ENCODE measurements around the gene KCNB1.

KCNB1 gene

GRCh38 chr20:49501917-49502316, 19.4 kb upstream of the KCNB1 start:
- DNase-seq (ENCODE audit: low read depth): peak; percentile 47

GRCh38 chr20:49497398-49497669, 14.9 kb upstream of the KCNB1 start:
- DNase-seq (ENCODE audit: low read depth): no peak
- TF ChIP-seq MAX (IDR thresholded peaks at IDR 0.05; ENCODE audit: low read depth, low read length): no peak
- TF ChIP-seq MYC (IDR thresholded peaks at IDR 0.05; ENCODE audit: low read depth, low read length): no peak
- TF ChIP-seq POLR2A (IDR thresholded peaks at IDR 0.05; ENCODE audit: extremely low read depth, insufficient read length): no peak
- TF ChIP-seq CTCF (IDR thresholded peaks at IDR 0.05; ENCODE audit: low read depth, low read length): no peak
- H3K4me3 ChIP-seq (ENCODE audit: low read depth, low read length): no peak overlapping the region

More at GRCh38 chr20:49501917-49502316, 19.4 kb upstream of the KCNB1 start:
- H3K4me3 ChIP-seq (ENCODE audit: low read depth, low read length): no peak overlapping the region
- no peak for TF ChIP-seq MAX (IDR thresholded peaks at IDR 0.05; ENCODE audit: low read depth, low read length)
- TF ChIP-seq POLR2A (IDR thresholded peaks at IDR 0.05; ENCODE audit: extremely low read depth, insufficient read length): no peak
- TF ChIP-seq CTCF (IDR thresholded peaks at IDR 0.05; ENCODE audit: low read depth, low read length): no peak
- no peak for TF ChIP-seq MYC (IDR thresholded peaks at IDR 0.05; ENCODE audit: low read depth, low read length)

GRCh38 chr20:49496553-49497397, 14.3 kb upstream of the KCNB1 start:
- DNase-seq (ENCODE audit: low read depth): no peak
- TF ChIP-seq CTCF (IDR thresholded peaks at IDR 0.05; ENCODE audit: low read depth, low read length) (no peak), POLR2A (IDR thresholded peaks at IDR 0.05; ENCODE audit: extremely low read depth, insufficient read length) (no peak), MAX (IDR thresholded peaks at IDR 0.05; ENCODE audit: low read depth, low read length) (no peak), MYC (IDR thresholded peaks at IDR 0.05; ENCODE audit: low read depth, low read length) (no peak)
- H3K4me3 ChIP-seq (ENCODE audit: low read depth, low read length): no peak overlapping the region

GRCh38 chr20:49496043-49496442, 13.6 kb upstream of the KCNB1 start:
- no peak for DNase-seq (ENCODE audit: low read depth)
- no peak overlapping the region for H3K4me3 ChIP-seq (ENCODE audit: low read depth, low read length)
- TF ChIP-seq CTCF (IDR thresholded peaks at IDR 0.05; ENCODE audit: low read depth, low read length): no peak
- no peak for TF ChIP-seq MAX (IDR thresholded peaks at IDR 0.05; ENCODE audit: low read depth, low read length)
- no peak for TF ChIP-seq POLR2A (IDR thresholded peaks at IDR 0.05; ENCODE audit: extremely low read depth, insufficient read length)
- TF ChIP-seq MYC (IDR thresholded peaks at IDR 0.05; ENCODE audit: low read depth, low read length): no peak

GRCh38 chr20:49490689-49491088, 8.2 kb upstream of the KCNB1 start:
- no peak for DNase-seq (ENCODE audit: low read depth)
- H3K4me3 ChIP-seq (ENCODE audit: low read depth, low read length): no peak overlapping the region
- no peak for TF ChIP-seq MAX (IDR thresholded peaks at IDR 0.05; ENCODE audit: low read depth, low read length)
- no peak for TF ChIP-seq POLR2A (IDR thresholded peaks at IDR 0.05; ENCODE audit: extremely low read depth, insufficient read length)
- TF ChIP-seq MYC (IDR thresholded peaks at IDR 0.05; ENCODE audit: low read depth, low read length): no peak
- TF ChIP-seq CTCF (IDR thresholded peaks at IDR 0.05; ENCODE audit: low read depth, low read length): no peak

All from NB4 (cell line).